SK-N-SH (cell line): Measurements from ENCODE around the gene DFFB. TPM values are rescaled to one million over a fixed set of nuclear protein-coding genes. Genes with fewer than 3 reads are reported as not detected.

Source experiments
- CTCF ChIA-PET: fragments of 300-600, 350-600 bp; formaldehyde crosslinking; extraction: SDS; loops from one replicate; lab custom pipeline; 2021; lab: Yijun Ruan, JAX
- POLR2A ChIA-PET: fragments of 350-600 bp; sonication (Branson Sonifier 250); formaldehyde crosslinking; extraction: SDS; loops from one replicate; lab custom pipeline; 2020; ENCODE audit warnings: antibody characterized with exemption, inconsistent platforms; lab: Yijun Ruan, JAX
- DNase-seq: peaks from one replicate; pipeline ENCODE4 v3.0.0; 2012
- H2AFZ ChIP-seq: fragments of 200-600 bp; sonication (generic); 2 replicates; pipeline ENCODE4 v1.8.1; 2016; ENCODE audit warnings: antibody characterized with exemption, mild to moderate bottlenecking, low read depth
- H3F3A ChIP-seq: fragments of 200-600 bp; sonication (generic); replicated peaks from 2 replicates; pipeline ENCODE3; 2016; ENCODE audit warnings: antibody characterized with exemption, mild to moderate bottlenecking; ENCODE audit not compliant: insufficient read depth
- H3K27ac ChIP-seq, 2 experiments: fragments of 200-500 bp in 1 of 2; fragments of 200-600 bp in 1 of 2; sonication (Bioruptor generic) in 1 of 2; sonication (generic), shearing (Covaris generic) in 1 of 2; 2 replicates each; pipeline versions ENCODE4 v1.5.1 to v1.6.1; 2014 to 2016; ENCODE audit warnings: low read depth in 2 of 2, inconsistent platforms in 1 of 2, low read length in 1 of 2, mild to moderate bottlenecking in 1 of 2, mixed read lengths in 1 of 2
- H3K27me3 ChIP-seq: fragments of 200-600 bp; sonication (generic), shearing (Covaris generic); 2 replicates; pipeline ENCODE4 v1.6.1; 2016; ENCODE audit warnings: mixed run types; ENCODE audit not compliant: insufficient read depth
- H3K36me3 ChIP-seq, 2 experiments: fragments of 200-500 bp in 1 of 2; fragments of 200-600 bp in 1 of 2; sonication (Bioruptor generic) in 1 of 2; sonication (generic) in 1 of 2; replicated peaks in 1 of 2; 2 replicates each; pipeline versions ENCODE3 to v1.5.1; 2014 to 2016; ENCODE audit warnings: low read length in 1 of 2, mild to moderate bottlenecking in 1 of 2; ENCODE audit not compliant: insufficient read depth in 2 of 2, control insufficient read depth in 1 of 2
- H3K4me1 ChIP-seq, 2 experiments: fragments of 200-500 bp in 1 of 2; fragments of 200-600 bp in 1 of 2; sonication (Bioruptor generic) in 1 of 2; sonication (generic), shearing (Covaris generic) in 1 of 2; 2 replicates each; pipeline versions ENCODE4 v1.5.1 to v1.6.1; 2014 to 2016; ENCODE audit warnings: low read depth in 1 of 2, low read length in 1 of 2, mixed run types in 1 of 2; ENCODE audit not compliant: insufficient read depth in 2 of 2, control insufficient read depth in 1 of 2
- H3K4me2 ChIP-seq: fragments of 200-600 bp; sonication (generic), shearing (Covaris generic); 2 replicates; pipeline ENCODE4 v1.6.1; 2017; ENCODE audit warnings: mixed run types
- H3K4me3 ChIP-seq, 2 experiments: fragments of 200-500 bp in 1 of 2; fragments of 200-600 bp in 1 of 2; sonication (Bioruptor generic) in 1 of 2; sonication (generic), shearing (Covaris generic) in 1 of 2; 2 replicates each; pipeline versions ENCODE4 v1.5.1 to v1.8.1; 2014 to 2016; ENCODE audit warnings: low read depth in 2 of 2, inconsistent platforms in 1 of 2, low read length in 1 of 2, mild to moderate bottlenecking in 1 of 2, mixed read lengths in 1 of 2, moderate library complexity in 1 of 2
- H3K79me2 ChIP-seq: fragments of 200-600 bp; sonication (generic); 2 replicates; pipeline ENCODE4 v1.8.1; 2017; ENCODE audit warnings: mild to moderate bottlenecking; ENCODE audit not compliant: insufficient read depth
- H3K9ac ChIP-seq: fragments of 200-600 bp; sonication (generic); 2 replicates; pipeline ENCODE4 v1.6.1; 2017; ENCODE audit warnings: mixed run types
- H3K9me2 ChIP-seq: fragments of 200-600 bp; sonication (generic); 2 replicates; pipeline ENCODE4 v1.6.1; 2017; ENCODE audit warnings: mixed run types
- H3K9me3 ChIP-seq: fragments of 200-600 bp; sonication (generic); 2 replicates; pipeline ENCODE4 v1.6.1; 2017; ENCODE audit warnings: mixed run types, mild to moderate bottlenecking, moderate library complexity
- H4K20me1 ChIP-seq: fragments of 200-600 bp; sonication (generic); 2 replicates; pipeline ENCODE4 v1.6.1; 2017; ENCODE audit warnings: mild to moderate bottlenecking, mixed run types; ENCODE audit not compliant: insufficient read depth
- FOXJ3 ChIP-seq: sonication (generic); formaldehyde crosslinking; IDR thresholded peaks from 2 replicates; pipeline ENCODE4 v1.5.1; 2020; ENCODE audit warnings: mild to moderate bottlenecking, missing genetic modification reagents
- FOXM1 ChIP-seq: IDR thresholded peaks from 2 replicates; pipeline ENCODE4 v1.4.0; 2012; ENCODE audit warnings: low read depth, mild to moderate bottlenecking
- MAX ChIP-seq: IDR thresholded peaks from 2 replicates; pipeline ENCODE4 v1.4.0; 2012; ENCODE audit warnings: low read depth
- MXI1 ChIP-seq: IDR thresholded peaks from 2 replicates; pipeline ENCODE4 v1.6.1; 2012; ENCODE audit warnings: mild to moderate bottlenecking, low read depth, low read length, improper control_type of control experiment
- PBX3 ChIP-seq: IDR thresholded peaks from 2 replicates; pipeline ENCODE4; 2012
- POLR2AphosphoS5 ChIP-seq: IDR thresholded peaks from 2 replicates; pipeline ENCODE4 v1.6.1; 2012; ENCODE audit warnings: low read depth, low read length
- RAD21 ChIP-seq: IDR thresholded peaks from 2 replicates; pipeline ENCODE4 v1.6.1; 2012; ENCODE audit warnings: mild to moderate bottlenecking, low read length
- TEAD4 ChIP-seq: IDR thresholded peaks from 2 replicates; pipeline ENCODE4 v1.4.0; 2012; ENCODE audit warnings: mild to moderate bottlenecking, borderline replicate concordance; ENCODE audit not compliant: insufficient read depth
- WGBS: methylation state at CpG from one replicate; pipeline ENCODE4 v1.1.6; 2017; ENCODE audit warnings: low lambda C conversion rate; 5-methylcytosine and 5-hydroxymethylcytosine counted together
- polyA plus RNA-seq, 3 experiments: library from polyadenylated mRNA; depleted of rRNA; stranded (reverse); fragments of >200 nt; gene quantifications; 2 replicates each; pipeline ENCODE4 v1.2.3, GENCODE V29; 2012
- TF ChIP-seq, protein P1 (sequence below): IDR thresholded peaks from 2 replicates; pipeline ENCODE4 v1.6.1; 2012; ENCODE audit warnings: mild to moderate bottlenecking, low read depth, low read length, moderate library complexity
- TF ChIP-seq, protein P2 (sequence below): fragments of 200-600 bp; sonication (generic); IDR thresholded peaks from 2 replicates; pipeline ENCODE4 v1.6.1; 2017; ENCODE audit warnings: antibody characterized with exemption, mild to moderate bottlenecking, moderate library complexity
- TF ChIP-seq, protein P3 (sequence below): IDR thresholded peaks from 2 replicates; pipeline ENCODE4 v1.4.0; 2012; ENCODE audit warnings: low read depth, borderline replicate concordance

DFFB gene
- polyA plus RNA-seq, 1 of the 3 experiments (the other 2 are of a cell fraction): 8.2 TPM

- Histone ChIP-seq H2AFZ (no peak overlapping the region), H3K9me3 (no peaks in the 10 kb centered on the region), H3K9ac (no peak overlapping the region), H3F3A (no peaks in the 10 kb centered on the region), H3K4me3 (no peak overlapping the region), H3K79me2 (no peaks in the 10 kb centered on the region), H3K4me2 (no peak overlapping the region), H3K27ac (no peak overlapping the region), H3K36me3 (peaks cover 7 to 12% of the 10 kb centered on the region in 2 experiments), H3K9me2 (no peaks in the 10 kb centered on the region), H3K4me1 (no peaks in the 10 kb centered on the region), H4K20me1 (no peaks in the 10 kb centered on the region), H3K27me3 (no peaks in the 10 kb centered on the region)
- WGBS: 100% methylated on average over 1 of the region's 5 CpGs
- DNase-seq: no peak
- CTCF ChIA-PET: no interaction called here
- POLR2A ChIA-PET: no interaction called here
- TF ChIP-seq FOXM1 (no peak), MXI1 (no peak), TEAD4 (no peak), MAX (no peak), FOXJ3 (CRISPR knock-in tag) (no peak)
These were observed 23.9 kb downstream of the DFFB start for GRCh38 chr1:3881193-3881480.

DNA sequence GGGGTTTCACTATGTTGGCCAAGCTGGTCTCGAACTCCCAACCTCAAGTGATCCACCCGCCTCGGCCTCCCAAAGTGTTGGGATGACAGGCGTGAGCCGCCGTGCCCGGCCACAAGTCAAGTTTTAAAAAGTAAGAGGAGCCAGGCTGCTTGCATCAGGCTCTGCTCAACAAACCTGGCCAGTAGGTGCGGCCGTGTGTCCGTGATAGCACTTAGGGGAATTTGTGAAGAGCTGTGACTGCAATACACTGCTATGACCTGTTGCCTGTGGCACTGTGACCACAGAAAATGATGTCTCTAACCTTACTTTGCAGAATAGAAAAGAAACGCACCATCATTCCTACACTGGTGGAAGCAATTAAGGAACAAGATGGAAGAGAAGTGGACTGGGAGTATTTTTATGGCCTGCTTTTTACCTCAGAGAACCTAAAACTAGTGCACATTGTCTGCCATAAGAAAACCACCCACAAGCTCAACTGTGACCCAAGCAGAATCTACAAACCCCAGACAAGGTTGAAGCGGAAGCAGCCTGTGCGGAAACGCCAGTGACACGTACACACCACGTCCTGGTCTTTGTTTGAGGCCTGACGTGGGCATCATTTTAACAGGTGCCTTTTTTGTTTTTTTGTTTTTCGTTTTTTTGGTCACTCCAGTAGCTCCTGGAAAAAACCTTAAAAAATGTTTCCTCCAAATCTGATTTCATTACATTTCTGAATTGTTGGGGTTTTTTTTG lies 26.1 kb downstream of the DFFB start:
- H3K9me2 ChIP-seq: no peaks in the 10 kb centered on the region
- no peaks in the 10 kb centered on the region for H3K4me1 ChIP-seq
- CTCF ChIA-PET: no interaction called here
- DNase-seq: no peak
- POLR2A ChIA-PET: interaction anchor here (0.7 to 1.8 kb wide), 2 partner anchors 10 to 88 kb away, joined by 3 to 6 read pairs; no protein-coding TSS in a partner anchor
- H3K9ac ChIP-seq: no peak overlapping the region
- WGBS: 95% methylated on average over 18 of the region's 18 CpGs
- no peaks in the 10 kb centered on the region for H4K20me1 ChIP-seq
- H3K27ac ChIP-seq: no peak overlapping the region
- H3K79me2 ChIP-seq: no peaks in the 10 kb centered on the region
- H3K27me3 ChIP-seq: no peaks in the 10 kb centered on the region
- H3K9me3 ChIP-seq: no peaks in the 10 kb centered on the region
- H3K36me3 ChIP-seq: peaks cover 10 to 23% of the 10 kb centered on the region in 2 experiments
- no peaks in the 10 kb centered on the region for H3F3A ChIP-seq
- no peak overlapping the region for H2AFZ ChIP-seq
- TF ChIP-seq, protein P1, sequence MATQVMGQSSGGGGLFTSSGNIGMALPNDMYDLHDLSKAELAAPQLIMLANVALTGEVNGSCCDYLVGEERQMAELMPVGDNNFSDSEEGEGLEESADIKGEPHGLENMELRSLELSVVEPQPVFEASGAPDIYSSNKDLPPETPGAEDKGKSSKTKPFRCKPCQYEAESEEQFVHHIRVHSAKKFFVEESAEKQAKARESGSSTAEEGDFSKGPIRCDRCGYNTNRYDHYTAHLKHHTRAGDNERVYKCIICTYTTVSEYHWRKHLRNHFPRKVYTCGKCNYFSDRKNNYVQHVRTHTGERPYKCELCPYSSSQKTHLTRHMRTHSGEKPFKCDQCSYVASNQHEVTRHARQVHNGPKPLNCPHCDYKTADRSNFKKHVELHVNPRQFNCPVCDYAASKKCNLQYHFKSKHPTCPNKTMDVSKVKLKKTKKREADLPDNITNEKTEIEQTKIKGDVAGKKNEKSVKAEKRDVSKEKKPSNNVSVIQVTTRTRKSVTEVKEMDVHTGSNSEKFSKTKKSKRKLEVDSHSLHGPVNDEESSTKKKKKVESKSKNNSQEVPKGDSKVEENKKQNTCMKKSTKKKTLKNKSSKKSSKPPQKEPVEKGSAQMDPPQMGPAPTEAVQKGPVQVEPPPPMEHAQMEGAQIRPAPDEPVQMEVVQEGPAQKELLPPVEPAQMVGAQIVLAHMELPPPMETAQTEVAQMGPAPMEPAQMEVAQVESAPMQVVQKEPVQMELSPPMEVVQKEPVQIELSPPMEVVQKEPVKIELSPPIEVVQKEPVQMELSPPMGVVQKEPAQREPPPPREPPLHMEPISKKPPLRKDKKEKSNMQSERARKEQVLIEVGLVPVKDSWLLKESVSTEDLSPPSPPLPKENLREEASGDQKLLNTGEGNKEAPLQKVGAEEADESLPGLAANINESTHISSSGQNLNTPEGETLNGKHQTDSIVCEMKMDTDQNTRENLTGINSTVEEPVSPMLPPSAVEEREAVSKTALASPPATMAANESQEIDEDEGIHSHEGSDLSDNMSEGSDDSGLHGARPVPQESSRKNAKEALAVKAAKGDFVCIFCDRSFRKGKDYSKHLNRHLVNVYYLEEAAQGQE: no peak
- TF ChIP-seq PBX3: no peak
- TF ChIP-seq, protein P2, sequence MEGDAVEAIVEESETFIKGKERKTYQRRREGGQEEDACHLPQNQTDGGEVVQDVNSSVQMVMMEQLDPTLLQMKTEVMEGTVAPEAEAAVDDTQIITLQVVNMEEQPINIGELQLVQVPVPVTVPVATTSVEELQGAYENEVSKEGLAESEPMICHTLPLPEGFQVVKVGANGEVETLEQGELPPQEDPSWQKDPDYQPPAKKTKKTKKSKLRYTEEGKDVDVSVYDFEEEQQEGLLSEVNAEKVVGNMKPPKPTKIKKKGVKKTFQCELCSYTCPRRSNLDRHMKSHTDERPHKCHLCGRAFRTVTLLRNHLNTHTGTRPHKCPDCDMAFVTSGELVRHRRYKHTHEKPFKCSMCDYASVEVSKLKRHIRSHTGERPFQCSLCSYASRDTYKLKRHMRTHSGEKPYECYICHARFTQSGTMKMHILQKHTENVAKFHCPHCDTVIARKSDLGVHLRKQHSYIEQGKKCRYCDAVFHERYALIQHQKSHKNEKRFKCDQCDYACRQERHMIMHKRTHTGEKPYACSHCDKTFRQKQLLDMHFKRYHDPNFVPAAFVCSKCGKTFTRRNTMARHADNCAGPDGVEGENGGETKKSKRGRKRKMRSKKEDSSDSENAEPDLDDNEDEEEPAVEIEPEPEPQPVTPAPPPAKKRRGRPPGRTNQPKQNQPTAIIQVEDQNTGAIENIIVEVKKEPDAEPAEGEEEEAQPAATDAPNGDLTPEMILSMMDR: no peak
- TF ChIP-seq RAD21: no peak
- TF ChIP-seq, protein P3, sequence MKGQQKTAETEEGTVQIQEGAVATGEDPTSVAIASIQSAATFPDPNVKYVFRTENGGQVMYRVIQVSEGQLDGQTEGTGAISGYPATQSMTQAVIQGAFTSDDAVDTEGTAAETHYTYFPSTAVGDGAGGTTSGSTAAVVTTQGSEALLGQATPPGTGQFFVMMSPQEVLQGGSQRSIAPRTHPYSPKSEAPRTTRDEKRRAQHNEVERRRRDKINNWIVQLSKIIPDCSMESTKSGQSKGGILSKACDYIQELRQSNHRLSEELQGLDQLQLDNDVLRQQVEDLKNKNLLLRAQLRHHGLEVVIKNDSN: no peak
- no peak for TF ChIP-seq POLR2AphosphoS5
- H3K4me2 ChIP-seq: no peak overlapping the region
- H3K4me3 ChIP-seq: no peak overlapping the region
